ENCODE measurements around the gene LRMDA. TPM values are rescaled to one million over a fixed set of nuclear protein-coding genes. Genes with fewer than 3 reads are reported as not detected.

Gene LRMDA
- total RNA-seq, 4 donors from 2014 or later = 12.0 to 15.9 (median 13.9) TPM

DNA sequence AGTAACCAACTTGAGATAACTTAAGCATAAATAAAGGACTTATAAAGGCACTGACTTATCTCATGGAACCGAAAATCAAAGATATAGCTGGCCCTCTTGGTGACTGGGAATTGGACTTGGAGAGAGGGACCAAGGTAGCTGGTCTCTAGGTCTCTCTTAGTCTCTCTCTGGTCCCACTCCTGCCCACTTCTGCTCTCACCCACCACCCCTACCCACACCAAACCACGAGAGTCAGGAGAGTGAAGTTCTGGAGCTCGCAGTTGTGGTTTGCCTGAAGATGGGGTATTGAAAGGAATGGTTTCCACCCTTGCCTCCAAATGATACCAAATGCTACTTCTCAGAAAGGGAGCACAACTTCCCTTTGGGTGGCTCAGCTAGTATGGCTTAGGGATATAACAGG lies 216.3 kb downstream of the LRMDA start:
- DNase-seq (ENCODE audit: low spot score) = no peak
- ATAC-seq (ENCODE audit: low FRiP score) = no peak
- TF ChIP-seq, protein P1, sequence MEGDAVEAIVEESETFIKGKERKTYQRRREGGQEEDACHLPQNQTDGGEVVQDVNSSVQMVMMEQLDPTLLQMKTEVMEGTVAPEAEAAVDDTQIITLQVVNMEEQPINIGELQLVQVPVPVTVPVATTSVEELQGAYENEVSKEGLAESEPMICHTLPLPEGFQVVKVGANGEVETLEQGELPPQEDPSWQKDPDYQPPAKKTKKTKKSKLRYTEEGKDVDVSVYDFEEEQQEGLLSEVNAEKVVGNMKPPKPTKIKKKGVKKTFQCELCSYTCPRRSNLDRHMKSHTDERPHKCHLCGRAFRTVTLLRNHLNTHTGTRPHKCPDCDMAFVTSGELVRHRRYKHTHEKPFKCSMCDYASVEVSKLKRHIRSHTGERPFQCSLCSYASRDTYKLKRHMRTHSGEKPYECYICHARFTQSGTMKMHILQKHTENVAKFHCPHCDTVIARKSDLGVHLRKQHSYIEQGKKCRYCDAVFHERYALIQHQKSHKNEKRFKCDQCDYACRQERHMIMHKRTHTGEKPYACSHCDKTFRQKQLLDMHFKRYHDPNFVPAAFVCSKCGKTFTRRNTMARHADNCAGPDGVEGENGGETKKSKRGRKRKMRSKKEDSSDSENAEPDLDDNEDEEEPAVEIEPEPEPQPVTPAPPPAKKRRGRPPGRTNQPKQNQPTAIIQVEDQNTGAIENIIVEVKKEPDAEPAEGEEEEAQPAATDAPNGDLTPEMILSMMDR (IDR thresholded peaks at IDR 0.05) = no peak

DNA sequence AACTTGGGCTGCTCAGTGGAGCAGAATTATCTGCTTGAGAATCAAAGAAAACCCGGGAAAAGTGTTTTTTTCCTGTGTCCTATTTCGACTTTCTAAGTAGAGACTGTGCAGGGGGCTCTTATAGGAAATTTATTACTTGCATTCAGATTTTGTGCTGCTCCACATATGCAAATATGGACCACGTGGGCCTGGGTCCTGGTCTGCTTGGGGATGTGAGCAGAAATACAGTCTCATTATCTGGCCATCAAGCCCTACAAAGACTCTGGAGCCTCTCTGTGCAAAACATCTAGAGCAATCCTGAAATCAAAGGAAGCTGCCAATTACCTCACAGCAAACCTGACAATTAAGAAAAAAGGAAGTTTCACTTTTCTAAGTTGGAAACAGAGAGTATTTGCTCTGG lies 216.9 kb downstream of the LRMDA start:
- TF ChIP-seq, protein P1 (IDR thresholded peaks at IDR 0.05) = no peak
- DNase-seq (ENCODE audit: low spot score) (no peak), ATAC-seq (ENCODE audit: low FRiP score) (no peak)

DNA sequence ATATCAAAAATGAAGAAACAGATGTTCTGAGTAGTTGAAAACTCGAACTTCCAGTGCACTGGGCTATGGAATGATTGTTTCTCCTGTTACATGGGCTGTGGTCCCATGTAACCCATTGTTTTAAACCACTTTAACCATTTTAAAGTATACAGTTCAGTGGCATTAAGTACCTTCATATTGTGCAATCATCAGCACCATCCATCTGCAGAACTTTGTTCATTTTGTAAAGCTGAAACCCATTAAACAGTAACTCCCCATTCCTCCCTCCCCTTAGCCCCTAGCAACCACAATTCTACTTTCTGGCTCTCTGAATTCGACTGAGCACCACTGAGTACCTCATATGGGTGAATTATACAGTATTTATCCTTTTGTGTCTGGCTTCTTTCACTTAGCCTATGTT lies 217.4 kb downstream of the LRMDA start:
- ATAC-seq (ENCODE audit: low FRiP score) = no peak
- DNase-seq (ENCODE audit: low spot score) = no peak
- TF ChIP-seq, protein P1 (IDR thresholded peaks at IDR 0.05) = no peak

DNA sequence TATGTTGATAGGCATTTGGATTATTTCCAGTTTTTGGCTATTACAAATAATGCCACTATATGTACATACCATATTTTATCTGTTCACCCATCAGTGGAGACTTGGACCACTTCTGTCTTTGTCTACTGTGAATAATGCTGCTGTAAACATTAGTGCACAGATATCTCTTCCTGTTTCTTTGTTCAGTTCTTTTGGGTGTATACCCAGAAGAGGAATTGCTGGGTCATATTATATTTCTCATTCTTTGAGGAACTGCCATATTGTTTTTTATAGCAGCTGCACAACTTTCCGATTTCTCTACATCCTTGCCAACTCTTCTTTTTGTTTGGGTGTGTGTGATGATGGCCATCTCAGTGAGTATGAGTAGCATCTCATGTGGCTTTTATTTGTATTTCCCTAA lies 218.0 kb downstream of the LRMDA start:
- TF ChIP-seq, protein P1 (IDR thresholded peaks at IDR 0.05) = no peak
- ATAC-seq (ENCODE audit: low FRiP score) (no peak), DNase-seq (ENCODE audit: low spot score) (no peak)

DNA sequence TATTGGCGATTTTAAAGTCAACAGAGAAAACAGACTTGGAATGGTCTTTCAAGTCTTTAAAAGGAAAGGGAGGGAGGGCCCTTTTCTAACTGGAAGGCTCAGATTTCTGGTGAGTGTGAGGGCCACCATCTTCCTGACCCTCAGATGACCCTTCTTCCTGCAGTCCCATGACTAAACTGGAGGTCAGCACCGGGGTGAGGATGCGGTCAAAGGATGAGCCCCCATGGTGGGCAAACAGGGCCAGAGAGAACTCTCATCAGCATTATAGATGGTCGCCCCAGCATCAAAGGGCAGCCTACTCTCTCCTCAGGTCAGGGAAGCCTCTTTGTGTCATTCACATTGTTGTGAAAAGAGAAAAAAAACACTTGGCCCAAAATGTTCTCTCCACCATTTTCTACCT lies 219.2 kb downstream of the LRMDA start:
- TF ChIP-seq, protein P1 (IDR thresholded peaks at IDR 0.05) = no peak
- ATAC-seq (ENCODE audit: low FRiP score) = no peak
- DNase-seq (ENCODE audit: low spot score) = no peak

DNA sequence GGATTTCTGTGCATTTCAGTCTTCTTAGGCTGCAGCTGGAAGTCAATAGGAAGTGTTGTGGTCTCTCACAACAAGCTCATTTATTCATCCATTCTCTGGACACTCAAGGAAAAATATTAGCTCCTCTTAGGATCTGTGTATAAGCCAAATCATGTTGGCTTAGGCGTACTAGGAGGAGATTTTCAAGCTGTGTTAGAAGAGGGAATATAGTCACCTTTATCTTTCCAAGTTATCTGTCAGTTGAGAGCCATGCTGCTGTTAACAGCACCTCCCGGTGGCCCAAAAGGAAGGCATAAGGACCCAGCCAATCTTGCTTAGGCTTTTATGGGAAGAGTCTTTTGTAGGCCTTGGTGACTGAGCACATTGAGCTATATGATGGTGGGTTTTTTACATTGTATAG lies 220.0 kb downstream of the LRMDA start:
- ATAC-seq (ENCODE audit: low FRiP score) (no peak), DNase-seq (ENCODE audit: low spot score) (no peak)
- TF ChIP-seq, protein P1 (IDR thresholded peaks at IDR 0.05) = no peak

DNA sequence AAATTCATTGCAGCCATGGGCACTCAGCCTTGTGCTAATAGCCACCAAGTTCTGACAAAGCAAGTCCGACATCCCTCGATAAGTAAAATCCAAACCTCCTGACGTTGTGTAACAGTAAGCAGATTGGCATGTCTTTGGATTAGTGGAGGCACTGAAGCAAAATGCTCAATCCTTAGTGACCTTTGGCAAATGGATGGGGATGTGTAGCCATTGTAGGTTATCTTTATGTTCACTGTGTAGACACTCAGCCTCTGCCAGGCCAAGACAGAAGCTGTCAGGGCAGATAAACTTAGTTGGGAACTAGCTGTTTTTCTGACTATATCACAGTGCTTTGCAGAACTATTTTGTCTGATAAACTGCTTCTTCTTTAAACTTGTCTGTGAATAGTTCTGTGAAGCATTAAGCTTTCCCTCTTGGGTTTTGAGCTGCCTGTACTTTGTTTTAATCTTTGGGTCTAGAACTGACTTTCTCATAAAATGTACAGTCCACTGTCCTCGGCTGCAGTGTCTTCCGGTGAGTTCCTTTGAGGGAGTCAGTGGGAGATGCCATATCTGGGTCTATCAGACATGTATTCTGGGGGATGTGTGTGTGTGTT lies 220.8 kb downstream of the LRMDA start:
- TF ChIP-seq, protein P1 (IDR thresholded peaks at IDR 0.05) = no peak
- DNase-seq (ENCODE audit: low spot score) (no peak), ATAC-seq (ENCODE audit: low FRiP score) (peak; percentile 49)

All from omental fat pad (tissue), 4 donors.